HG03064 (cell line): ENCODE measurements around the gene OR5H1.
"Not testable (repeated sequence)": the region's sequence is repeated elsewhere in the genome, so short reads cannot be mapped to it uniquely, and the experiment has no call there.

ENCODE experiments used
- ATAC-seq: cut with Tn5 transposase; IDR thresholded peaks from one replicate; pipeline ENCODE4 v1.9.1; 2021; ENCODE audit warnings: low read depth; ENCODE audit not compliant: unreplicated experiment

Gene OR5H1

GRCh38 chr3:98130421-98130820, at the start of gene OR5H1:
OR5H1 (plus strand) TSS chr3:98130721; CDS start chr3:98132698, 1,977 bp downstream.
- ATAC-seq = no peak

- ATAC-seq = no peak
These were observed 43.6 kb upstream of the OR5H1 start, which contains the start of gene OR5AC2 for GRCh38 chr3:98086873-98087272. OR5AC2 (plus strand) TSS chr3:98087173; CDS start chr3:98087173, 0 bp downstream.

- ATAC-seq = no peak
These were observed 34.6 kb upstream of the OR5H1 start for GRCh38 chr3:98095882-98096281.

- no peak for ATAC-seq
These were observed 30.7 kb upstream of the OR5H1 start for GRCh38 chr3:98099848-98100247.

GRCh38 chr3:98108162-98108561, 22.4 kb upstream of the OR5H1 start:
- ATAC-seq = no peak

GRCh38 chr3:98109807-98110549, 20.5 kb upstream of the OR5H1 start:
- no peak for ATAC-seq

GRCh38 chr3:98110550-98110908, 20.0 kb upstream of the OR5H1 start:
- ATAC-seq = no peak

GRCh38 chr3:98114264-98114663, 16.3 kb upstream of the OR5H1 start:
- no peak for ATAC-seq

- ATAC-seq = no peak
These were observed 14.8 kb upstream of the OR5H1 start for GRCh38 chr3:98115717-98116116.

GRCh38 chr3:98136631-98137030, 6.1 kb downstream of the OR5H1 start:
- no peak for ATAC-seq

- ATAC-seq = not testable (repeated sequence)
These were observed 7.5 kb downstream of the OR5H1 start for GRCh38 chr3:98137826-98138557.

GRCh38 chr3:98140531-98140930, 10.0 kb downstream of the OR5H1 start:
- no peak for ATAC-seq

GRCh38 chr3:98147179-98147578, 16.7 kb downstream of the OR5H1 start, which contains the start of gene OR5H14:
OR5H14 (plus strand) TSS chr3:98147479; CDS start chr3:98149386, 1,907 bp downstream.
- no peak for ATAC-seq

GRCh38 chr3:98148751-98149150, 18.2 kb downstream of the OR5H1 start:
- ATAC-seq = no peak

GRCh38 chr3:98149456-98149855, 18.9 kb downstream of the OR5H1 start:
- ATAC-seq = not testable (repeated sequence)

GRCh38 chr3:98151241-98151640, 20.7 kb downstream of the OR5H1 start:
- no peak for ATAC-seq

GRCh38 chr3:98166396-98166795, 35.9 kb downstream of the OR5H1 start, which contains the start of gene OR5H15:
OR5H15 (plus strand) TSS chr3:98166696; CDS start chr3:98168700, 2,004 bp downstream.
- ATAC-seq = no peak

- ATAC-seq = no peak
These were observed 40.5 kb downstream of the OR5H1 start for GRCh38 chr3:98171071-98171470.

GRCh38 chr3:98172621-98173020, 42.1 kb downstream of the OR5H1 start:
- ATAC-seq = no peak

- no peak for ATAC-seq
These were observed 49.9 kb downstream of the OR5H1 start for GRCh38 chr3:98180319-98180890.

- ATAC-seq = no peak
These were observed 51.7 kb downstream of the OR5H1 start for GRCh38 chr3:98182196-98182595.
